Gastrocnemius medialis (tissue), 4 donors: Measurements from ENCODE around the gene NF2. TPM values are rescaled to one million over a fixed set of nuclear protein-coding genes. Genes with fewer than 3 reads are reported as not detected.

Experiments used
- ATAC-seq, 2 donors: fragments of 150-250 bp; one replicate each; pipeline ENCODE4 v1.9.1; 2016
- DNase-seq, 2 donors: peaks; one replicate each; pipeline ENCODE4 v3.0.0-alpha.2; 2019
- H3K27ac ChIP-seq, 4 donors: fragments of 200-600 bp; sonication (generic); 1 replicate in 1 of 4; 2 replicates in 3 of 4; pipeline ENCODE4 v1.5.1; 2016 to 2018; ENCODE audit warnings: mild to moderate bottlenecking in 2 of 4, moderate library complexity in 1 of 4
- H3K27me3 ChIP-seq, 3 donors: fragments of 200-600 bp; sonication (generic) in 2 of 3; 1 replicate in 1 of 3; 2 replicates in 2 of 3; pipeline versions ENCODE4 v1.5.1 to v1.6.0; 2016 to 2019; ENCODE audit warnings: mild to moderate bottlenecking in 1 of 3, moderate library complexity in 1 of 3
- H3K36me3 ChIP-seq, 2 donors: fragments of 200-600 bp; sonication (generic) in 1 of 2; one replicate each; pipeline ENCODE4 v1.5.1; 2017 to 2018
- H3K4me1 ChIP-seq, 2 donors: fragments of 200-600 bp; sonication (generic) in 1 of 2; one replicate each; pipeline ENCODE4 v1.5.1; 2016 to 2017; ENCODE audit warnings: mild to moderate bottlenecking in 2 of 2
- H3K4me3 ChIP-seq, 4 donors: fragments of 200-600 bp; sonication (generic) in 3 of 4; 1 replicate in 1 of 4; 2 replicates in 3 of 4; pipeline ENCODE4 v1.5.1; 2016 to 2019; ENCODE audit warnings: mild to moderate bottlenecking in 2 of 4
- H3K9me3 ChIP-seq, 3 donors: fragments of 200-600 bp; sonication (generic) in 2 of 3; 1 replicate in 1 of 3; 2 replicates in 2 of 3; pipeline ENCODE4 v1.5.1; 2016 to 2019
- CTCF ChIP-seq, 5 experiments: fragments of 450-650 bp in 3 of 5; fragments of 200-600 bp in 2 of 5; sonication (generic) in 2 of 5; IDR thresholded peaks in 4 of 5; conservative IDR thresholded peaks in 1 of 5; 1 replicate in 4 of 5; 2 replicates in 1 of 5; pipeline ENCODE4 v1.5.1; 2016 to 2019; ENCODE audit warnings: antibody characterized with exemption in 5 of 5, mild to moderate bottlenecking in 3 of 5, moderate library complexity in 3 of 5
- POLR2A ChIP-seq, 2 donors: fragments of 450-650 bp; IDR thresholded peaks; one replicate each; pipeline ENCODE4 v1.6.1; 2017; ENCODE audit warnings: antibody characterized with exemption in 2 of 2, mild to moderate bottlenecking in 2 of 2, moderate library complexity in 2 of 2
- in situ Hi-C, 4 donors: fragments of 200-750 bp; cut with MboI; loops; one replicate each; pipeline versions ENCODE4 v1.15.0 to v1.8.0; 2017; ENCODE audit warnings: low sequenced_read_pairs in 4 of 4
- intact Hi-C: fragments of 100-400 bp; cut with DNase I; formaldehyde crosslinking; loops from one replicate; pipeline ENCODE4 v1.15.1; 2023; ENCODE audit warnings: low total_unique reads
- total RNA-seq, 4 donors: library from RNA; depleted of rRNA; stranded (reverse); fragments of >200 nt; gene quantifications; one replicate each; pipeline versions ENCODE4 v1.1.0 to v1.2.3, GENCODE V29; 2016

The NF2 gene
- 10 to 100 TPM; 34.7 to 66.3 (median 48.2) TPM for total RNA-seq

GRCh38 chr22:29603358-29604075 is at the start of gene NF2:
Gene NF2, plus strand, starts transcription at chr22:29603633. Its CDS starts 366 bp downstream, at chr22:29603999.
- H3K9me3 ChIP-seq, result no peaks in the 10 kb centered on the region
- intact Hi-C loops (loop anchor here (2.0 to 10.0 kb wide), 4 partner anchors 51 to 801 kb away; partner anchors contain the start of genes EWSR1, THOC5 and XBP1), in situ Hi-C loops (no loop called here)
- H3K4me1 ChIP-seq, result peaks cover 11 to 16% of the 10 kb centered on the region in 2 donors
- H3K4me3 ChIP-seq, result peak within 1 kb of the TSS; percentile 94 to 99 (median 96)
- peak; percentile 98 to 99 for DNase-seq
- peak in 1 of 5 experiments; percentile 8 for TF ChIP-seq CTCF (IDR thresholded peaks at IDR 0.05 in 4 of 5, conservative IDR thresholded peaks at IDR 0.05 in 1 of 5)
- peak; percentile 60 to 71 for TF ChIP-seq POLR2A (IDR thresholded peaks at IDR 0.05)
- no peaks in the 10 kb centered on the region for H3K27me3 ChIP-seq
- peak within 1 kb of the TSS; percentile 97 to 99 (median 98) for H3K27ac ChIP-seq
- H3K36me3 ChIP-seq, result no peaks in the 10 kb centered on the region
- ATAC-seq, result peak; percentile 99 to 100

GRCh38 chr22:29555065-29555644 is 48.3 kb upstream of the NF2 start:
- H3K27me3 ChIP-seq, result no peaks in the 10 kb centered on the region
- TF ChIP-seq POLR2A (IDR thresholded peaks at IDR 0.05) (no peak), CTCF (IDR thresholded peaks at IDR 0.05 in 4 of 5, conservative IDR thresholded peaks at IDR 0.05 in 1 of 5) (no peak)
- intact Hi-C loops (no loop called here), in situ Hi-C loops (no loop called here)
- H3K9me3 ChIP-seq, result no peaks in the 10 kb centered on the region
- DNase-seq, result no peak
- peaks cover 8 to 10% of the 10 kb centered on the region in 2 donors for H3K4me1 ChIP-seq
- H3K27ac ChIP-seq, result no peak overlapping the region
- no peaks in the 10 kb centered on the region for H3K36me3 ChIP-seq
- ATAC-seq, result no peak
- no peak overlapping the region for H3K4me3 ChIP-seq

GRCh38 chr22:29559030-29559429 is 44.4 kb upstream of the NF2 start:
- Histone ChIP-seq H3K27ac (no peak overlapping the region), H3K27me3 (no peaks in the 10 kb centered on the region), H3K9me3 (no peaks in the 10 kb centered on the region), H3K4me1 (peaks cover 7 to 8% of the 10 kb centered on the region in 2 donors), H3K4me3 (no peak overlapping the region), H3K36me3 (no peaks in the 10 kb centered on the region)
- intact Hi-C loops, result no loop called here
- no peak for ATAC-seq
- TF ChIP-seq POLR2A (IDR thresholded peaks at IDR 0.05) (no peak), CTCF (IDR thresholded peaks at IDR 0.05 in 4 of 5, conservative IDR thresholded peaks at IDR 0.05 in 1 of 5) (no peak)
- DNase-seq, result no peak
- in situ Hi-C loops, result no loop called here

- Histone ChIP-seq H3K4me1 (no peaks in the 10 kb centered on the region), H3K27me3 (no peaks in the 10 kb centered on the region), H3K9me3 (no peaks in the 10 kb centered on the region), H3K36me3 (no peaks in the 10 kb centered on the region), H3K4me3 (no peak overlapping the region), H3K27ac (no peak overlapping the region)
- DNase-seq (no peak), ATAC-seq (no peak)
- in situ Hi-C loops (no loop called here), intact Hi-C loops (no loop called here)
- no peak for TF ChIP-seq POLR2A (IDR thresholded peaks at IDR 0.05)
- no peak for TF ChIP-seq CTCF (IDR thresholded peaks at IDR 0.05 in 4 of 5, conservative IDR thresholded peaks at IDR 0.05 in 1 of 5)
These were observed 43.6 kb upstream of the NF2 start for GRCh38 chr22:29559853-29560252.
